CD14-positive monocyte (primary cell): Measurements from ENCODE around the gene FGGY. TPM values are rescaled to one million over a fixed set of nuclear protein-coding genes. Genes with fewer than 3 reads are reported as not detected.

Experiments used
- DNase-seq, 3 donors: peaks; one replicate each; pipeline ENCODE4 v3.0.0-alpha.2; 2011 to 2022
- H2AFZ ChIP-seq: 2 replicates; pipeline ENCODE4 v1.6.0; 2012; ENCODE audit warnings: mild to moderate bottlenecking, low read depth, low read length, inconsistent platforms; ENCODE audit not compliant: insufficient read depth, poor library complexity, severe bottlenecking
- H3K27ac ChIP-seq, 2 donors: 1 replicate in 1 of 2; 2 replicates in 1 of 2; pipeline ENCODE4 v1.5.1; 2012 to 2013; ENCODE audit warnings: low read length in 2 of 2, control low read depth in 1 of 2, inconsistent platforms in 1 of 2, low read depth in 1 of 2, mild to moderate bottlenecking in 1 of 2
- H3K27me3 ChIP-seq, 2 donors: one replicate each; pipeline versions ENCODE4 v1.6.0 to v1.6.1; 2011 to 2013; ENCODE audit warnings: low read length in 2 of 2; ENCODE audit not compliant: control insufficient read depth in 2 of 2, insufficient read depth in 2 of 2
- H3K36me3 ChIP-seq, 2 donors: replicated peaks in 1 of 2; 1 replicate in 1 of 2; 2 replicates in 1 of 2; pipeline versions ENCODE4 v1.5.1 to v1.6.1; 2012 to 2013; ENCODE audit warnings: low read length in 2 of 2, control low read depth in 1 of 2, inconsistent platforms in 1 of 2, mild to moderate bottlenecking in 1 of 2; ENCODE audit not compliant: insufficient read depth in 2 of 2, control insufficient read depth in 1 of 2
- H3K4me1 ChIP-seq, 2 donors: 1 replicate in 1 of 2; 2 replicates in 1 of 2; pipeline versions ENCODE4 v1.5.1 to v1.6.1; 2012 to 2013; ENCODE audit warnings: low read length in 2 of 2, control low read depth in 1 of 2, inconsistent platforms in 1 of 2, mild to moderate bottlenecking in 1 of 2, moderate library complexity in 1 of 2; ENCODE audit not compliant: insufficient read depth in 2 of 2, control insufficient read depth in 1 of 2
- H3K4me2 ChIP-seq: replicated peaks from 2 replicates; pipeline ENCODE3; 2012; ENCODE audit warnings: low read length, moderate library complexity, mild to moderate bottlenecking; ENCODE audit not compliant: poor library complexity, severe bottlenecking; ENCODE audit errors: extremely low read depth
- H3K4me3 ChIP-seq, 3 experiments: fragments of 200-600 bp in 1 of 3; sonication (generic) in 1 of 3; replicated peaks in 1 of 3; 1 replicate in 2 of 3; 2 replicates in 1 of 3; pipeline ENCODE4 v1.5.1; 2011 to 2013; ENCODE audit warnings: low read length in 3 of 3, mild to moderate bottlenecking in 3 of 3, control low read depth in 2 of 3, low read depth in 2 of 3, inconsistent platforms in 1 of 3, moderate library complexity in 1 of 3
- H3K79me2 ChIP-seq: 2 replicates; pipeline ENCODE4 v1.6.0; 2012; ENCODE audit warnings: mild to moderate bottlenecking, control low read depth, inconsistent platforms, low read length, moderate library complexity; ENCODE audit not compliant: insufficient read depth
- H3K9ac ChIP-seq: 2 replicates; pipeline ENCODE4 v1.6.0; 2017; ENCODE audit warnings: low read length, mild to moderate bottlenecking; ENCODE audit not compliant: insufficient read depth, poor library complexity, severe bottlenecking
- H3K9me3 ChIP-seq, 2 donors: replicated peaks in 1 of 2; 1 replicate in 1 of 2; 2 replicates in 1 of 2; pipeline versions ENCODE4 v1.5.1 to v1.6.1; 2012 to 2013; ENCODE audit warnings: low read length in 2 of 2, control low read depth in 1 of 2; ENCODE audit not compliant: control insufficient read depth in 1 of 2, insufficient read depth in 1 of 2
- H4K20me1 ChIP-seq: 2 replicates; pipeline ENCODE4 v1.6.0; 2012; ENCODE audit warnings: mild to moderate bottlenecking, low read length, control low read depth, moderate library complexity; ENCODE audit not compliant: insufficient read depth
- H3K27ac Mint-ChIP-seq, 7 donors: one replicate each; pipeline ENCODE4 v1.8.0; 2020; ENCODE audit warnings: mild to moderate bottlenecking in 7 of 7, mixed read lengths in 7 of 7, moderate library complexity in 6 of 7, inconsistent platforms in 2 of 7
- H3K27me3 Mint-ChIP-seq, 3 donors: one replicate each; pipeline ENCODE4 v1.8.0; 2021 to 2022; ENCODE audit warnings: low read depth in 3 of 3, mild to moderate bottlenecking in 3 of 3, mixed read lengths in 3 of 3, moderate library complexity in 3 of 3, inconsistent platforms in 1 of 3
- H3K36me3 Mint-ChIP-seq, 2 donors: one replicate each; pipeline ENCODE4 v1.8.0; 2020; ENCODE audit warnings: mixed read lengths in 2 of 2, inconsistent platforms in 1 of 2, mild to moderate bottlenecking in 1 of 2
- H3K4me1 Mint-ChIP-seq: one replicate; pipeline ENCODE4 v1.8.0; 2020; ENCODE audit warnings: mild to moderate bottlenecking, mixed read lengths
- H3K4me3 Mint-ChIP-seq, 2 donors: one replicate each; pipeline ENCODE4 v1.8.0; 2020; ENCODE audit warnings: mild to moderate bottlenecking in 2 of 2, mixed read lengths in 2 of 2, moderate library complexity in 1 of 2
- H3K9me3 Mint-ChIP-seq, 7 donors: one replicate each; pipeline ENCODE4 v1.8.0; 2020 to 2022; ENCODE audit warnings: mixed read lengths in 7 of 7, mild to moderate bottlenecking in 6 of 7, moderate library complexity in 6 of 7, inconsistent platforms in 2 of 7
- WGBS: methylation state at CpG from one replicate; pipeline ENCODE4 v1.1.5; 2013; ENCODE audit warnings: missing lambda C conversion rate; ENCODE audit not compliant: insufficient coverage; 5-methylcytosine and 5-hydroxymethylcytosine counted together
- intact Hi-C, 2 donors: fragments of 100-400 bp; cut with micrococcal nuclease; formaldehyde crosslinking; loops; one replicate each; pipeline versions ENCODE4 v1.15.0 to v1.15.1; 2023
- polyA plus RNA-seq, 3 donors: library from polyadenylated mRNA; depleted of rRNA in 1 of 3; unstranded in 2 of 3; stranded (reverse) in 1 of 3; fragments of 300-500 nt in 2 of 3; fragments of >200 nt in 1 of 3; fragmentation: Illumina TruSeq in 2 of 3; gene quantifications; 1 replicate in 2 of 3; 2 replicates in 1 of 3; pipeline ENCODE4 v1.2.3, GENCODE V29; 2012 to 2021
- TF ChIP-seq, protein P1 (sequence below): fragments of 200-600 bp; IDR thresholded peaks from one replicate; pipeline ENCODE4 v1.8.0; 2022; ENCODE audit warnings: antibody characterized with exemption, mild to moderate bottlenecking

FGGY gene
- polyA plus RNA-seq, 3 donors = 2.3 to 4.3 (median 2.9) TPM

- Mint-ChIP-seq H3K4me3 (no peak overlapping the region), H3K4me1 (peaks cover 45% of the 10 kb centered on the region), H3K9me3 (peaks cover 0 to 2% (median 0%) of the 10 kb centered on the region in 7 donors), H3K27ac (peak overlapping the region in 2 of 7 donors; percentile 2 to 24), H3K27me3 (peaks cover 0 to 2% (median 0%) of the 10 kb centered on the region in 3 donors), H3K36me3 (no peaks in the 10 kb centered on the region)
- Histone ChIP-seq H3K9ac (no peak overlapping the region), H3K79me2 (no peaks in the 10 kb centered on the region), H3K36me3 (no peaks in the 10 kb centered on the region), H3K27me3 (no peaks in the 10 kb centered on the region), H3K4me1 (peaks cover 22 to 30% of the 10 kb centered on the region in 2 donors), H2AFZ (no peak overlapping the region), H3K9me3 (no peaks in the 10 kb centered on the region), H3K4me3 (no peak overlapping the region), H3K27ac (no peak overlapping the region), H3K4me2 (no peak overlapping the region), H4K20me1 (no peaks in the 10 kb centered on the region)
- DNase-seq = no peak
- intact Hi-C loops = no loop called here
- TF ChIP-seq, protein P1, sequence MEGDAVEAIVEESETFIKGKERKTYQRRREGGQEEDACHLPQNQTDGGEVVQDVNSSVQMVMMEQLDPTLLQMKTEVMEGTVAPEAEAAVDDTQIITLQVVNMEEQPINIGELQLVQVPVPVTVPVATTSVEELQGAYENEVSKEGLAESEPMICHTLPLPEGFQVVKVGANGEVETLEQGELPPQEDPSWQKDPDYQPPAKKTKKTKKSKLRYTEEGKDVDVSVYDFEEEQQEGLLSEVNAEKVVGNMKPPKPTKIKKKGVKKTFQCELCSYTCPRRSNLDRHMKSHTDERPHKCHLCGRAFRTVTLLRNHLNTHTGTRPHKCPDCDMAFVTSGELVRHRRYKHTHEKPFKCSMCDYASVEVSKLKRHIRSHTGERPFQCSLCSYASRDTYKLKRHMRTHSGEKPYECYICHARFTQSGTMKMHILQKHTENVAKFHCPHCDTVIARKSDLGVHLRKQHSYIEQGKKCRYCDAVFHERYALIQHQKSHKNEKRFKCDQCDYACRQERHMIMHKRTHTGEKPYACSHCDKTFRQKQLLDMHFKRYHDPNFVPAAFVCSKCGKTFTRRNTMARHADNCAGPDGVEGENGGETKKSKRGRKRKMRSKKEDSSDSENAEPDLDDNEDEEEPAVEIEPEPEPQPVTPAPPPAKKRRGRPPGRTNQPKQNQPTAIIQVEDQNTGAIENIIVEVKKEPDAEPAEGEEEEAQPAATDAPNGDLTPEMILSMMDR = no peak
- no CpG with 5 or more reads among the region's 6 CpGs for WGBS
Measured at GRCh38 chr1:59316497-59317128, 19.7 kb downstream of the FGGY start.

- Histone ChIP-seq H4K20me1 (no peaks in the 10 kb centered on the region), H3K27ac (no peak overlapping the region), H3K4me2 (no peak overlapping the region), H3K9ac (no peak overlapping the region), H2AFZ (no peak overlapping the region), H3K9me3 (no peaks in the 10 kb centered on the region), H3K36me3 (no peaks in the 10 kb centered on the region), H3K4me1 (peaks cover 22 to 30% of the 10 kb centered on the region in 2 donors), H3K4me3 (no peak overlapping the region), H3K27me3 (no peaks in the 10 kb centered on the region), H3K79me2 (no peaks in the 10 kb centered on the region)
- DNase-seq = no peak
- Mint-ChIP-seq H3K36me3 (no peaks in the 10 kb centered on the region), H3K9me3 (peaks cover 0 to under 1% (median 0%) of the 10 kb centered on the region in 7 donors), H3K27me3 (peaks cover 0 to 2% (median 0%) of the 10 kb centered on the region in 3 donors), H3K4me3 (no peak overlapping the region), H3K4me1 (peaks cover 45% of the 10 kb centered on the region), H3K27ac (no peak overlapping the region)
- TF ChIP-seq, protein P1 = no peak
- intact Hi-C loops = no loop called here
- 38% methylated on average over 1 of the region's 3 CpGs for WGBS
Measured at GRCh38 chr1:59317343-59317742, 20.4 kb downstream of the FGGY start.
